A673 (cell line): ENCODE measurements around the gene MAX.

Experiments used
- CTCF ChIP-seq: fragments of 300-800, 200-600 bp; sonication (generic); conservative IDR thresholded peaks from 2 replicates; pipeline ENCODE4 v1.5.1; 2017; ENCODE audit warnings: low read depth, mild to moderate bottlenecking, antibody characterized with exemption, low read length, moderate library complexity, mixed read lengths
- EZH2 ChIP-seq: fragments of 200-600 bp; sonication (generic); IDR thresholded peaks from 2 replicates; pipeline ENCODE4 v1.6.1; 2017; ENCODE audit warnings: borderline replicate concordance, low read depth, mild to moderate bottlenecking, mixed read lengths, antibody characterized with exemption, low read length; ENCODE audit not compliant: poor library complexity, severe bottlenecking

- TF ChIP-seq CTCF (no peak), EZH2 (no peak)
These were observed 63.4 kb downstream of the MAX start for GRCh38 chr14:65038966-65039365.
